Cardiac muscle cell (in vitro differentiated cells and primary cell): Measurements from ENCODE around the gene RBBP7. TPM values are rescaled to one million over a fixed set of nuclear protein-coding genes. Genes with fewer than 3 reads are reported as not detected.

Experiments used
- DNase-seq, 2 donors: peaks; one replicate each; pipeline versions ENCODE4 v3.0.0 to v3.0.0-alpha.2; 2010 to 2017; ENCODE audit warnings: low read depth in 1 of 2, low spot score in 1 of 2
- H3K27ac ChIP-seq: fragments of 200-600 bp; sonication (generic); 2 replicates; pipeline ENCODE4 v1.5.1; 2016
- H3K27me3 ChIP-seq: fragments of 200-600 bp; sonication (generic); 2 replicates; pipeline ENCODE4 v1.6.0; 2016; ENCODE audit warnings: control low read depth
- H3K36me3 ChIP-seq: fragments of 200-600 bp; sonication (generic); 2 replicates; pipeline ENCODE4 v1.5.1; 2016; ENCODE audit warnings: control low read depth
- H3K4me1 ChIP-seq: fragments of 200-600 bp; sonication (generic); 2 replicates; pipeline ENCODE4 v1.8.1; 2017; ENCODE audit warnings: low read depth, mild to moderate bottlenecking, mixed run types
- H3K4me3 ChIP-seq: fragments of 200-600 bp; sonication (generic); 2 replicates; pipeline ENCODE4 v1.5.1; 2016; ENCODE audit warnings: mild to moderate bottlenecking
- H3K9me3 ChIP-seq: fragments of 200-600 bp; sonication (generic); 2 replicates; pipeline ENCODE4 v1.5.1; 2017; ENCODE audit warnings: low read depth, mild to moderate bottlenecking, control low read depth
- CTCF ChIP-seq: IDR thresholded peaks from 2 replicates; pipeline ENCODE4 v1.5.1; 2012; ENCODE audit warnings: low read depth, mild to moderate bottlenecking, low read length
- polyA plus RNA-seq: library from polyadenylated mRNA; unstranded; fragments of >200 nt; fragmentation: Nextera tagmentation; extraction: Ambion mirVana; gene quantifications from 2 replicates; pipeline ENCODE4 v1.2.1, GENCODE V29; 2016
- total RNA-seq: library from RNA; depleted of rRNA; stranded (reverse); fragments of >200 nt; gene quantifications from 2 replicates; pipeline ENCODE4 v1.2.3, GENCODE V29; 2016

RBBP7 gene
- total and polyA plus RNA-seq, 2 experiments from 2014 or later: 231 to 448 TPM

GRCh38 chrX:16910376-16910775 lies 40.2 kb upstream of the RBBP7 start:
- no peak overlapping the region for H3K27ac ChIP-seq
- H3K4me3 ChIP-seq: no peak overlapping the region
- no peak for DNase-seq
- no peak for TF ChIP-seq CTCF
- H3K9me3 ChIP-seq: no peaks in the 10 kb centered on the region
- H3K36me3 ChIP-seq: no peaks in the 10 kb centered on the region
- H3K27me3 ChIP-seq: no peaks in the 10 kb centered on the region
- no peaks in the 10 kb centered on the region for H3K4me1 ChIP-seq

- Histone ChIP-seq H3K27ac (no peak overlapping the region), H3K4me1 (no peaks in the 10 kb centered on the region), H3K36me3 (no peaks in the 10 kb centered on the region), H3K9me3 (no peaks in the 10 kb centered on the region), H3K27me3 (no peaks in the 10 kb centered on the region), H3K4me3 (no peak overlapping the region)
- TF ChIP-seq CTCF: no peak
- DNase-seq: no peak
Measured at GRCh38 chrX:16903274-16904022, 33.3 kb upstream of the RBBP7 start.

GRCh38 chrX:16897445-16897844 lies 27.3 kb upstream of the RBBP7 start:
- Histone ChIP-seq H3K4me3 (no peak overlapping the region), H3K27me3 (no peaks in the 10 kb centered on the region), H3K4me1 (no peaks in the 10 kb centered on the region), H3K36me3 (no peaks in the 10 kb centered on the region), H3K9me3 (no peaks in the 10 kb centered on the region), H3K27ac (no peak overlapping the region)
- DNase-seq: no peak
- TF ChIP-seq CTCF: no peak

GRCh38 chrX:16892504-16893362 lies 22.6 kb upstream of the RBBP7 start:
- H3K27me3 ChIP-seq: no peaks in the 10 kb centered on the region
- TF ChIP-seq CTCF: peak; percentile 78
- no peak overlapping the region for H3K27ac ChIP-seq

GRCh38 chrX:16885628-16886027 lies 15.5 kb upstream of the RBBP7 start:
- no peak for DNase-seq
- no peak for TF ChIP-seq CTCF
- H3K36me3 ChIP-seq: no peaks in the 10 kb centered on the region
- peaks cover 3% of the 10 kb centered on the region for H3K4me1 ChIP-seq
- H3K9me3 ChIP-seq: no peaks in the 10 kb centered on the region
- no peak overlapping the region for H3K27ac ChIP-seq
- H3K4me3 ChIP-seq: no peak overlapping the region
- H3K27me3 ChIP-seq: no peaks in the 10 kb centered on the region

More at GRCh38 chrX:16892504-16893362, 22.6 kb upstream of the RBBP7 start:
- no peaks in the 10 kb centered on the region for H3K9me3 ChIP-seq
- no peaks in the 10 kb centered on the region for H3K4me1 ChIP-seq
- no peaks in the 10 kb centered on the region for H3K36me3 ChIP-seq
- DNase-seq: peak; percentile 85 to 93
- H3K4me3 ChIP-seq: no peak overlapping the region
